Measurements from ENCODE around the gene GDF7. TPM values are rescaled to one million over a fixed set of nuclear protein-coding genes. Genes with fewer than 3 reads are reported as not detected.
A peak's percentile ranks its signal among the peaks of the same experiment; 100 is the strongest.

GDF7 gene
- total RNA-seq, 3 donors from 2014 or later (not counting 1 experiment from before 2014, with no cell fraction given) = 0.02 to 0.10 (median 0.05) TPM

DNA sequence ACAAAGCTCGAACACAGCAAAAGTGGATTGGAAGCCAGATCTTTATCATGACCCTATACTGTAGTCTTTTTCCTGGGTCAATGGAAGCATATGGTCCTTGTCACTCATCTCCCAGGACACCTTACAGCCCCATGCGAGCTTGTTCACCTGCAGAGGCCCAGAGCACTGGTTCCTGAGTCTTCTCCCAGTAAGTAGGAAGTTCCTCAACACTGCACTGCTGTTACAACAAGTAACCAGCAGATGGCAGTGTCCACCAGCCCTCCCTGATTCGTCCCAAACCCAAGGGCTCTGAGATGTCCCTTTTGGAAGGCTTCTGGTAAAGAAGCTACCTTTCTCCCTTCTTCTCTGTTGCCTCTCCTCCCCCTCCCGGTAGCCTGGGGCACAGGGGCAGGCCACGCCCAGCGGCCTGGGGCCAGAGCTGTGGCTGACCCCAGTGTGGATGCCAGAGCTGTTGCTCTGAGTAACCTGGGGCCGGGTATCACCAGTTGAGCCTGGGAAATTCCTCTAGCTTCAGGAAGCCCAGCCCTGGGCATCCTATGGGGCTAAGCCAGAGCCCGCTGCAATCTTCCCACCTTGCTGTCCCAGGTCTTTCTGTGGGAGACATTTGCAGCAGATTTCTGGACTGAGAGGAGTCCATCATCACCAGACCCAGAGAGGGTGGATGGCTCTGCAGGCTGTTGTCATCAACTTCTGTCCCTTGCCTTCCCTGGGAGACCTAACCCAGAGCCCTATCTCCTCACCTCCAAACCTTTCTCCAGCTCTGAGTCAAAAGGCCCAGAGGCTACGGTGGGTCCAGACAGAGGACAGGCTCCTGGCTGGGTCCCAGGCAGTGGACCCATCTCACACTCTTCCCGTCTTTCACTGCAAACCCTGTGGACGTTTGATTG lies 5.3 kb upstream of the GDF7 start:
- DNase-seq (peak; percentile 51 to 87), ATAC-seq (peak; percentile 85 to 95 (median 89))
- Histone ChIP-seq H3K9me3 (ENCODE audit: control insufficient read depth, insufficient read depth, low read length) (no peaks in the 10 kb centered on the region), H3K4me3 (ENCODE audit: low read length) (no peak overlapping the region), H3K36me3 (ENCODE audit: control insufficient read depth, insufficient read depth, low read length) (no peaks in the 10 kb centered on the region), H3K27ac (ENCODE audit: low read length) (no peak overlapping the region), H3K27me3 (ENCODE audit: control insufficient read depth, insufficient read depth, low read length) (peaks cover 29% of the 10 kb centered on the region), H3K4me1 (ENCODE audit: control insufficient read depth, insufficient read depth, low read length) (peaks cover 16% of the 10 kb centered on the region)
- TF ChIP-seq, protein P1, sequence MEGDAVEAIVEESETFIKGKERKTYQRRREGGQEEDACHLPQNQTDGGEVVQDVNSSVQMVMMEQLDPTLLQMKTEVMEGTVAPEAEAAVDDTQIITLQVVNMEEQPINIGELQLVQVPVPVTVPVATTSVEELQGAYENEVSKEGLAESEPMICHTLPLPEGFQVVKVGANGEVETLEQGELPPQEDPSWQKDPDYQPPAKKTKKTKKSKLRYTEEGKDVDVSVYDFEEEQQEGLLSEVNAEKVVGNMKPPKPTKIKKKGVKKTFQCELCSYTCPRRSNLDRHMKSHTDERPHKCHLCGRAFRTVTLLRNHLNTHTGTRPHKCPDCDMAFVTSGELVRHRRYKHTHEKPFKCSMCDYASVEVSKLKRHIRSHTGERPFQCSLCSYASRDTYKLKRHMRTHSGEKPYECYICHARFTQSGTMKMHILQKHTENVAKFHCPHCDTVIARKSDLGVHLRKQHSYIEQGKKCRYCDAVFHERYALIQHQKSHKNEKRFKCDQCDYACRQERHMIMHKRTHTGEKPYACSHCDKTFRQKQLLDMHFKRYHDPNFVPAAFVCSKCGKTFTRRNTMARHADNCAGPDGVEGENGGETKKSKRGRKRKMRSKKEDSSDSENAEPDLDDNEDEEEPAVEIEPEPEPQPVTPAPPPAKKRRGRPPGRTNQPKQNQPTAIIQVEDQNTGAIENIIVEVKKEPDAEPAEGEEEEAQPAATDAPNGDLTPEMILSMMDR (IDR thresholded peaks at IDR 0.05) = peak; percentile 97
- Mint-ChIP-seq H3K36me3 (no peaks in the 10 kb centered on the region), H3K4me1 (peaks cover 0 to 6% of the 10 kb centered on the region in 2 donors), H3K4me3 (no peak overlapping the region), H3K27ac (no peak overlapping the region), H3K27me3 (ENCODE audit: low read depth in 2 of 2) (peaks cover 59 to 65% of the 10 kb centered on the region in 2 donors), H3K9me3 (no peaks in the 10 kb centered on the region)
- 42% methylated on average over 11 of the region's 11 CpGs for WGBS (ENCODE audit: insufficient coverage)
- intact Hi-C loops (cut with micrococcal nuclease) = loop anchor here (1.0 to 2.0 kb wide), 2 partner anchors 161 to 302 kb away; partner anchors contain the start of gene LDAH

DNA sequence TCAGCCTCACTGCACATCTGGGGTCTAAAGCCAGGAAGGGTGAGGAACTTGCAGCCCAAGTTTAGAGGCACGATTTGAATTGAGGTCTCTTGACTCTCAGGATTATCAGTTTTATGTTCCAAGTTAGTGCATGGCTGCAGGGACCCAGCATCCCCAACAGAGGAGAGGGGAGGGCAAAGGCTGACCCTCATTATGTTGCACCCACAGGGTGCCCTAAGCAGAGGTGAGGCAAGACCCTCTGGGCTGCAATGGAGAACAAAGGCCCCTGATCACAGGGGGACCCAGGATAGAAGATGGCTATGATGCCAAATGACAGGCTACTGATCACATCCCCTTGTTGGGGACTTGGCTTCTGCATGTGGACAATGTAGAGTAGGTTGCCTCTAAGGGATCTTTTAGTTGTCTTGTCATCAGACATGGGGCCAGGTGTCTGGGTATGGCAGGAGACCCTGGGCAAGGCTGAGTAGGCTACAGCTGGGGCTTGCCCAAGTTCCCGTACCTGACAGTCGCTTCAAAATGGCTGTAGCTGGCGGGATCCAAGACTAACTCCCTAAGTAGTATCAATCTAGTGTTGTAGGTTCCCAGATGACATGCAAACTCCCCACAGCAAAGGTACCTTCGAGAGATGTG lies 4.5 kb upstream of the GDF7 start:
- intact Hi-C loops (cut with micrococcal nuclease) = no loop called here
- H3K4me1 Mint-ChIP-seq = peaks cover 0 to 6% of the 10 kb centered on the region in 2 donors
- H3K4me3 Mint-ChIP-seq = no peak overlapping the region
- no peak for DNase-seq
- H3K27me3 Mint-ChIP-seq (ENCODE audit: low read depth in 2 of 2) = peaks cover 59 to 65% of the 10 kb centered on the region in 2 donors
- Histone ChIP-seq H3K27ac (ENCODE audit: low read length) (no peak overlapping the region), H3K4me3 (ENCODE audit: low read length) (no peak overlapping the region), H3K4me1 (ENCODE audit: control insufficient read depth, insufficient read depth, low read length) (peaks cover 19% of the 10 kb centered on the region), H3K9me3 (ENCODE audit: control insufficient read depth, insufficient read depth, low read length) (no peaks in the 10 kb centered on the region), H3K27me3 (ENCODE audit: control insufficient read depth, insufficient read depth, low read length) (peaks cover 30% of the 10 kb centered on the region), H3K36me3 (ENCODE audit: control insufficient read depth, insufficient read depth, low read length) (no peaks in the 10 kb centered on the region)
- H3K9me3 Mint-ChIP-seq = no peaks in the 10 kb centered on the region
- H3K27ac Mint-ChIP-seq = no peak overlapping the region
- TF ChIP-seq, protein P1 (IDR thresholded peaks at IDR 0.05) = no peak
- no peak for ATAC-seq
- WGBS (ENCODE audit: insufficient coverage) = 75% methylated on average over 3 of the region's 5 CpGs
- no peaks in the 10 kb centered on the region for H3K36me3 Mint-ChIP-seq

DNA sequence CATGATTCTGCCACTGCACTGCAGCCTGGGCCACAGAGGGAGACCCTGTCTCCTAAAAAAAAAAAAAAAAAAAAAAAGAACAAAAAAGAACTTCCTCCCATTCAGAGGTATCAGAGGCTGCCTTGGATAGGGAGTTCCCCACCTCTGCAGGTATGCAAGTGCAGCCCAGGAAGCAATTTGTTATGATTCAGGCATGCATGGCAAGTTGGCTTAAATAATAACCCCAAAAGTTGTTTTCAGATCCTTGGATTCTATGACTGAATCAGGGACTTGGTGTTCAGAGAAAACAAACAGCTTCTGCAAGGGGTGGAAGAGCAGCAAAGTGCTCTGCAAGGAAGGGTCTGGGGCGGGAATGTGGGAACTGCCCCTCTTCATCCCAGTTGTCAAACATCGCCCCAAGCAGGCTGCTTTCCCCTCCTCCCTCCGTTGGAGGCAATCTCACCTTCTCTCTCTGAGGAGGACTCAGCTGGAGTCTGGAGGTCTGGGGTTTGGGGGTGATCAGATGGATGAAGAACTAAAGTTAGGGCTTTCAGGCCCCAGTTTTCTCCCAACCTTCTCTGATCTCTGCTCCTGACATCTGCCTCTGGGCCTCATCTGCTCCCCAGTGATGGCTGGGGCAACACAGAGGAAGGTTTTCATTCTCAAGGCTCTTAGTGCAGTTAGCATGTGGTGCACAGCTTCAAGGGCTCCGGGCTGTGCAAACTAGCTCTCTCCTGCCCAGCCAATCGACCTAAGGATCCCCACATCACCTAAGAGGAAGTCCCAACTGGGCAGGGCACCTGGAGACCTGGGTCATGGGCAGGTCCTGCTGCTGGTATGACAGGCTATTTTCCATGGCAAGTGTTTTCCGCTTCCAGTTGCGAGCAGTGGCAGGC lies 3.5 kb upstream of the GDF7 start:
- no peak overlapping the region for H3K27ac Mint-ChIP-seq
- peaks cover 63 to 68% of the 10 kb centered on the region in 2 donors for H3K27me3 Mint-ChIP-seq (ENCODE audit: low read depth in 2 of 2)
- H3K9me3 Mint-ChIP-seq = no peaks in the 10 kb centered on the region
- peaks cover 40% of the 10 kb centered on the region for H3K27me3 ChIP-seq (ENCODE audit: control insufficient read depth, insufficient read depth, low read length)
- H3K4me3 Mint-ChIP-seq = no peak overlapping the region
- H3K4me3 ChIP-seq (ENCODE audit: low read length) = no peak overlapping the region
- no peaks in the 10 kb centered on the region for H3K36me3 ChIP-seq (ENCODE audit: control insufficient read depth, insufficient read depth, low read length)
- TF ChIP-seq, protein P1 (IDR thresholded peaks at IDR 0.05) = no peak
- 58% methylated on average over 5 of the region's 7 CpGs for WGBS (ENCODE audit: insufficient coverage)
- H3K4me1 ChIP-seq (ENCODE audit: control insufficient read depth, insufficient read depth, low read length) = peaks cover 24% of the 10 kb centered on the region
- no peak for ATAC-seq
- no peak for DNase-seq
- intact Hi-C loops (cut with micrococcal nuclease) = no loop called here
- H3K9me3 ChIP-seq (ENCODE audit: control insufficient read depth, insufficient read depth, low read length) = no peaks in the 10 kb centered on the region
- H3K27ac ChIP-seq (ENCODE audit: low read length) = no peak overlapping the region
- peaks cover 0 to 6% of the 10 kb centered on the region in 2 donors for H3K4me1 Mint-ChIP-seq
- H3K36me3 Mint-ChIP-seq = no peaks in the 10 kb centered on the region

All from natural killer cell (primary cell).